Measurements from ENCODE around the gene CPLX3. TPM values are rescaled to one million over a fixed set of nuclear protein-coding genes. Genes with fewer than 3 reads are reported as not detected.

The CPLX3 gene
- total RNA-seq, 1 experiment from 2014 or later, result not detected

- in situ Hi-C loops (cut with HindIII; ENCODE audit: low pct_unique_long_range_greater_than_20kb, low sequenced_read_pairs), result no loop called here
- no peak for DNase-seq (ENCODE audit: low read depth, low spot score)
Observed at GRCh38 chr15:74798388-74799254, 27.8 kb upstream of the CPLX3 start.

GRCh38 chr15:74799255-74799855 lies 27.1 kb upstream of the CPLX3 start:
- no peak for DNase-seq (ENCODE audit: low read depth, low spot score)
- in situ Hi-C loops (cut with HindIII; ENCODE audit: low pct_unique_long_range_greater_than_20kb, low sequenced_read_pairs), result no loop called here

DNA sequence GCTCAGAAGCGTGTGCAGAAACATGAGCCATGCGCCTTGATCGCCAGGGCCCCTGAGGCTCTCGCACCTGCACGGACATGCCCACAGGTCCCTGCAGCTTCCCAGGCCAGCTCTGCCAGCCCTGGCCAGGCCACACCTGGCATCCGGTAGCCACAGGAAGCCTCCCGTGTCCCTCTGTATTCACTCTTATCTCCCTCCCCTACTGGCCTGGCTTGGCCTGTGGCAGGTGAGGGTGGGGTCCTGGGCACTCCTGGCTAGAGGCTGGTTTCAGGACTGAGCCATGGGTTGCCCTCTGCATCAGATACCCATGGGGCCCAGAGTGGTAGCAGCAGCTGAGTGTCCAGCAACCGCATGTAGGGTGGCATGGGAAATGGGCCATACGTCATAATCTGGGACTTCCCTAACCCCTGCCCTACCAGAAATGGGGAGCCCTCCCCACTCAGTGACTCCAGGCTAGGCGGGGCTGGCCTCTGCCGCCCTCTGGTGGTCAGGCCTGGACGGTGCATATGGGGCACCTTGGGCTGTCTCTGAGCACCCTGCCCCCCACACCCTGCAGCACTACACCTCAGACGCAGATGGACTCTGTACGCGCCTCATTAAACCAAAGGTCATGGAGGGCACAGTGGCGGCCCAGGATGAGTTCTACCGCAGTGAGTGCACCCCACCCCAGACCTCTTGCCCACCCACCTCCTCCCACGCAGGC lies 26.4 kb upstream of the CPLX3 start:
- in situ Hi-C loops (cut with HindIII; ENCODE audit: low pct_unique_long_range_greater_than_20kb, low sequenced_read_pairs), result no loop called here
- DNase-seq (ENCODE audit: low read depth, low spot score), result peak; percentile 72

DNA sequence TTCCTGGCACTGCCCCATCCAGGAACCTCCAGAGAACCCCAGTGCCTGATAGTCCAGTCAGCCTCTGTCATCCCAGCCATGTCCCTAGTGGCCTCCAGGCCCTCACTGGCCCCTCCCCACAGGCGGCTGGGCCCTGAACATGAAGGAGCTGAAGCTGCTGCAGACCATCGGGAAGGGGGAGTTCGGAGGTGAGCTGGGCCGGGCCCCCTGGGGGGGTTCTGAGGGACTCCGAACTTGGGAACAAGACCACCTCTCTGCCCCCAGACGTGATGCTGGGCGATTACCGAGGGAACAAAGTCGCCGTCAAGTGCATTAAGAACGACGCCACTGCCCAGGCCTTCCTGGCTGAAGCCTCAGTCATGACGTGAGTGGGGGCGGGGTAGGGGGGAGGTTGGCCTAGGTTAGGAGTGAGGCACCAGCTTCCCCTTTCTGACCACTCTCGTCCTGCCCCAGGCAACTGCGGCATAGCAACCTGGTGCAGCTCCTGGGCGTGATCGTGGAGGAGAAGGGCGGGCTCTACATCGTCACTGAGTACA lies 25.8 kb upstream of the CPLX3 start:
- DNase-seq (ENCODE audit: low read depth, low spot score), result no peak
- in situ Hi-C loops (cut with HindIII; ENCODE audit: low pct_unique_long_range_greater_than_20kb, low sequenced_read_pairs), result no loop called here

- in situ Hi-C loops (cut with HindIII; ENCODE audit: low pct_unique_long_range_greater_than_20kb, low sequenced_read_pairs), result no loop called here
- no peak for DNase-seq (ENCODE audit: low read depth, low spot score)
Observed at GRCh38 chr15:74801311-74801997, 25.0 kb upstream of the CPLX3 start.

- in situ Hi-C loops (cut with HindIII; ENCODE audit: low pct_unique_long_range_greater_than_20kb, low sequenced_read_pairs), result no loop called here
- DNase-seq (ENCODE audit: low read depth, low spot score), result no peak
Observed at GRCh38 chr15:74802290-74802689, 24.1 kb upstream of the CPLX3 start.

DNA sequence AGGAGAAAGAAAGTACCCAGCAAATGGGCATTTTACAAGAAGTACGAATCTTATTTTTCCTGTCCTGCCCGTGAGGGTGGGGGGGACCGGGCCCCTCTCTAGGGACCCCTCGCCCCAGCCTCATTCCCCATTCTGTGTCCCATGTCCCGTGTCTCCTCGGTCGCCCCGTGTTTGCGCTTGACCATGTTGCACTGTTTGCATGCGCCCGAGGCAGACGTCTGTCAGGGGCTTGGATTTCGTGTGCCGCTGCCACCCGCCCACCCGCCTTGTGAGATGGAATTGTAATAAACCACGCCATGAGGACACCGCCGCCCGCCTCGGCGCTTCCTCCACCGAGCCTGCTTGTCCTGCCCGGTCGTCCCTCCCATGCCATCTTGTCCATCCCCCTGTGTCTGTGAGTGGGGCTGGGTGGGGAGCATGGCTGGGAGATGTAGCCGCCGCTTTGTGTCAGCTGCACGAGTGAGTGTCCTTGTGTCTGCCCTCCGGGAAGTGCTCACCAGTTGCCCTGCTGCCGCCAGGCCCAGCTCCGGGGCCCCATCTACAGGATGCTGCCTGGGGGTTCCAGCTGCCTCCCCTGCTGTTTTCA lies 23.5 kb upstream of the CPLX3 start:
- no peak for DNase-seq (ENCODE audit: low read depth, low spot score)
- in situ Hi-C loops (cut with HindIII; ENCODE audit: low pct_unique_long_range_greater_than_20kb, low sequenced_read_pairs), result no loop called here

DNA sequence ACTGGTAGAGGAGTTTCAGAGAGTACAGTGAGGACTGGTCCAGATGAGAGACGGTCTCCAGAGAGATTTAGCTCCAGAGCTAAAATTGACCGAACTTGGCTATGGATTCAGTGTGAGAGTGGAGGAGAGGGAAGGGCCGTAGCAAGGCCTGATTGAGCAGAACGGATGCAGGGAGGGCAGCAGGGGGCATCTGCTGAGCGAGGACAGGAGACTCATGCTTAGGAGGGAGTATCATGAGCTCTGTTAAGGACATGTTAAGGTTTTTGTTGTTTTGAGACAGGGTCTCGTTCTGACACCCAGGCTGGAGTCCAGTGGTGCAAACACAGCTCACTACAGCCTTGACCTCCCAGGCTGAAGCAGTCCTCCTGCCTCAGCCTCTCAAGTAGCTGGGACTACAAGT lies 21.5 kb upstream of the CPLX3 start:
- DNase-seq (ENCODE audit: low read depth, low spot score), result no peak
- in situ Hi-C loops (cut with HindIII; ENCODE audit: low pct_unique_long_range_greater_than_20kb, low sequenced_read_pairs), result no loop called here

DNA sequence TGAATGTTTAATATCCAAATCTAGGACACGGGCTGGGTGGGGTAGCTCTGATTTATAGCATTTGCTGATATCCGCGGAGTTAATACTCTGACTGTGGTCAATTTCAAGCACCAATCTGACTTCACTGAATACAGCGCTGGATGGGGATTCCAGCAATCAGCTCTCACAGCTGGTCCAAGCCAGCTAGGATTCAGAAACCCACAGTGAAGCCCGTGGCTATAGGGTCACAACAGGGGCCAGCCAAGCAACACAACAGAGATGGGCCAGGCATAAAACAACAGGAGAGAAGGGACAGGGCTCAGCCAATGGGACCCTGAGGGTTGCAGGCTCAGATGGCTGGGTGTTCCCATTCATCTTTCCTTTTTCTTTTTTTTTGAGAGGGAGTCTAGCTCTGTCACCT lies 19.1 kb upstream of the CPLX3 start:
- DNase-seq (ENCODE audit: low read depth, low spot score), result no peak
- in situ Hi-C loops (cut with HindIII; ENCODE audit: low pct_unique_long_range_greater_than_20kb, low sequenced_read_pairs), result no loop called here

DNA sequence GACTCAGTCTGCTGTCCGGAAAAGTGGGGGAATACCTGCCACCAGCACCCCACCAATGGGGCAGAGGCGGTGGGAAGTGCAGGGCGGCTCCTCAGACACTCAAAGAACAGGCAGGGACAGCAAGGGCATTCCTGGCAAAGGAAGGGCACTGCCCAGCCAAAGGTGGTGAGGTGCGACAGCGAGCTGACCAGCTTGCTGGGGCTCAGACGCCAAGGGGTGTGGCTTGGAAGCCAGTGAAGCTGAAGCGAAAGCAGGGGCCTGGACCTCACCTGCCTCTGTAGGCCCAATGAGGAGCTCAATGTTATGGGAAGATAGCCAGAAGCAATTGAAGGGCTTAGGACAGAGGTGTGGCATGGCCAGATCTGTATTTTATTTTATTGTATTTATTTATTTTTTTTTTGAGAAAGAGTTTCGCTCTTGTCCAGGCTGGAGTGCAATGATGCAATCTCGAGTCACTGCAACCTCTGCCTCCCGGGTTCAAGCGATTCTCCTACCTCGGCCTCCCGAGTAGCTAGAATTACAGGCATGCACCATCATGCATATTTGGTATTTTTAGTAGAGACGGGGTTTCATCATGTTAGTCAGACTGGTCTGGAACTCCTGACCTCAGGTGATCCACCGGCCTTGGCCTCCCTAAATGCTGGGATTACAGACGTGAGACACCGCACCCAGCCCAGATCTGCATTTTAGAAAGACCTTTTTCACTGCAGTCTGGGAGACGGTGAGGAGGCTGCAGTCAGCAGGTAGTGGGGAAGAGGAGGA lies 18.2 kb upstream of the CPLX3 start:
- in situ Hi-C loops (cut with HindIII; ENCODE audit: low pct_unique_long_range_greater_than_20kb, low sequenced_read_pairs), result no loop called here
- DNase-seq (ENCODE audit: low read depth, low spot score), result no peak

DNA sequence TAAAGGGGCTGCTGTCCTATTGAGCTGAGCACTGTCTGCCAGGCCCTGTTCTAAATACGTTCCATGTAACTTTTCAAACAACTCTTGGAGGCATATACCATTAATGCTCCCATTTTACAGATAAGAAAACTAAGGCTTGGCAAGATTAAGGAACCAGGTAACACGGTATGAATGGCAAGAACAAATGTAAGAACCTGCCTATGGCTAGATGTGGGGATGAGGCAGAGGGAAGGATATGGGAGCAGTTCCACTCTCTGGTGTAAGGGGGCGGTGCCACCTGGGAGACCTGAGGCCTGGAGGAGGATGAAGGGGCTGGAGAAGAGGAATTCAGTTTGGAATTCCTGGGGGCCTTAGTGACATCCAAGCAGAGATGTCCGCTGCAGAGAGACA lies 17.6 kb upstream of the CPLX3 start:
- in situ Hi-C loops (cut with HindIII; ENCODE audit: low pct_unique_long_range_greater_than_20kb, low sequenced_read_pairs), result no loop called here
- DNase-seq (ENCODE audit: low read depth, low spot score), result no peak

GRCh38 chr15:74809242-74809641 lies 17.2 kb upstream of the CPLX3 start:
- DNase-seq (ENCODE audit: low read depth, low spot score), result no peak

DNA sequence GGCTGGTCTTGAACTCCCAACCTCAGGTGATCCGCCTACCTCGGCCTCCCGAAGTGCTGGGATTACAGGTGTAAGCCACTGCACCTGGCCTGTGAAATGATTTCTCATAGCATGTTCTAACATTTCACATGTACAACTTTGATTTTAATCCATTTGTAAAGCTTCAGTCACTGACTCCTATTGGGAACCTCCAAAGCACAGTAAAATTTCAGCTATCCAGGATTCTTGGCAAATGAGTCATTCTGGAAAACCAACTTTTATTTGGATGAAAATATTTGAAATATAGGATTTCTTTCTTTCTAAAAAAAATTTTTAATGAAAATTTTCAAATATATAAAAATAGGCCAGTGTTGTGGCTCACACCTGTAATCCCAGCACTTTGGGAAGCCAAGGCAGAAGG lies 16.5 kb upstream of the CPLX3 start:
- in situ Hi-C loops (cut with HindIII; ENCODE audit: low pct_unique_long_range_greater_than_20kb, low sequenced_read_pairs), result no loop called here
- no peak for DNase-seq (ENCODE audit: low read depth, low spot score)

More at GRCh38 chr15:74809242-74809641, 17.2 kb upstream of the CPLX3 start:
- in situ Hi-C loops (cut with HindIII; ENCODE audit: low pct_unique_long_range_greater_than_20kb, low sequenced_read_pairs), result no loop called here

DNA sequence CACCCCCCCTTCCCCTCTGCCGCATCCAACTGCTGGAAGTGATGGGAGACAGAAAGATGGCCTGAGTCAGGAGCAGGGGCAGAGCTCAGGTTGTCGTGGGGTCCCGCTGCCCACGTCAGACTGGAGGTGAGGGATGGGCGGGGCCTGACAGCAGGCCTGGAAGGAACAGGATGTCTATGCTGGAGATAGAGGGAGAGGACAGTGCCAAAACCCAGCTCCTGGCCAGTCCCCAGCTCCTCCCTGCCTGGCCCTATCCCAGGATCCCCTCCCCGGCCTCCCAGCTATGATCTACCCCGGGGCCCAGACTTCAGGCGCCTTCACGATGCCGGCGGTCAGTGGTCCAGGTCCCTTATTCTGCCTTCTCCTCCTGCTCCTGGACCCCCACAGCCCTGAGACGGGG lies 13.9 kb upstream of the CPLX3 start, which contains the start of gene LMAN1L:
LMAN1L (plus strand) TSS at position 303 of the 400 bp plus-strand sequence; CDS start at position 323, 20 bp downstream.
- in situ Hi-C loops (cut with HindIII; ENCODE audit: low pct_unique_long_range_greater_than_20kb, low sequenced_read_pairs), result no loop called here
- DNase-seq (ENCODE audit: low read depth, low spot score), result no peak

GRCh38 chr15:74815121-74815934 lies 11.1 kb upstream of the CPLX3 start:
- in situ Hi-C loops (cut with HindIII; ENCODE audit: low pct_unique_long_range_greater_than_20kb, low sequenced_read_pairs), result no loop called here
- no peak for DNase-seq (ENCODE audit: low read depth, low spot score)

DNA sequence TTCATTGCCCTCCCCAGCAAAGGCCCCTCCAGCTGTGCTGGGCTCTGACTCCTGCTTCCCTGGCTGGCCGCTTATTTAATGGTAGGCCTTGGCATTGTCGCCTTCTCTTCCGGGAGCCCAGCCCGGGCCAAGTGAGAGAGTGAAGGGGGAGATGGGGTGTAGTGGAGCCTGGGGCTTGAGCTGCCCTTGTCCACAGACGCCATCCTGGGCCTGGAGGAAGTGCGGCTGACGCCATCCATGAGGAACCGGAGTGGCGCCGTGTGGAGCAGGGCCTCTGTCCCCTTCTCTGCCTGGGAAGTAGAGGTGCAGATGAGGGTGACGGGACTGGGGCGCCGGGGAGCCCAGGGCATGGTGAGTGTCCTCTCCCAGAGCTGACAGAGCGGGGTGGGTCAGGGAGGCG lies 10.5 kb upstream of the CPLX3 start:
- no peak for DNase-seq (ENCODE audit: low read depth, low spot score)
- in situ Hi-C loops (cut with HindIII; ENCODE audit: low pct_unique_long_range_greater_than_20kb, low sequenced_read_pairs), result no loop called here
